Activated CD4-positive, alpha-beta memory T cell treated with anti-CD3 and anti-CD28 coated beads for 36 hours (primary cell): ENCODE data around the gene CYB5R3. TPM values are rescaled to one million over a fixed set of nuclear protein-coding genes. Genes with fewer than 3 reads are reported as not detected.
A peak's percentile ranks its signal among the peaks of the same experiment; 100 is the strongest.

Source experiments
- CTCF ChIA-PET: fragments of 350-600 bp; sonication (Branson Sonifier 250); formaldehyde crosslinking; loops from one replicate; lab custom pipeline; 2021; ENCODE audit warnings: antibody characterized with exemption, inconsistent platforms; lab: Charles Lee
- POLR2A ChIA-PET: fragments of 350-600 bp; sonication (Branson Sonifier 250); formaldehyde crosslinking; loops from one replicate; lab custom pipeline; 2021; ENCODE audit warnings: antibody characterized with exemption; lab: Charles Lee
- DNase-seq: peaks from one replicate; pipeline ENCODE4 v3.0.0-alpha.2; 2020
- H3K27ac Mint-ChIP-seq: one replicate; pipeline ENCODE4 v1.8.0; 2021; ENCODE audit warnings: mixed read lengths
- H3K27me3 Mint-ChIP-seq: one replicate; pipeline ENCODE4 v1.8.0; 2021; ENCODE audit warnings: mixed read lengths
- H3K36me3 Mint-ChIP-seq: one replicate; pipeline ENCODE4 v1.8.0; 2021; ENCODE audit warnings: mixed read lengths
- H3K4me1 Mint-ChIP-seq: one replicate; pipeline ENCODE4 v1.8.0; 2021; ENCODE audit warnings: low read depth, mixed read lengths
- H3K4me3 Mint-ChIP-seq: one replicate; pipeline ENCODE4 v1.8.0; 2021; ENCODE audit warnings: mild to moderate bottlenecking, mixed read lengths
- H3K9me3 Mint-ChIP-seq: one replicate; pipeline ENCODE4 v1.8.0; 2021; ENCODE audit warnings: mixed read lengths
- intact Hi-C: fragments of 100-400 bp; cut with micrococcal nuclease; formaldehyde crosslinking; loops from one replicate; pipeline ENCODE4 v1.15.1; 2023
- total RNA-seq, 2 experiments: library from RNA; stranded (reverse); gene quantifications; one replicate each; pipeline ENCODE4 v1.2.3, GENCODE V29; 2021

Gene CYB5R3
- total RNA-seq, 2 experiments from 2014 or later = 73.7 to 77.6 TPM

DNA sequence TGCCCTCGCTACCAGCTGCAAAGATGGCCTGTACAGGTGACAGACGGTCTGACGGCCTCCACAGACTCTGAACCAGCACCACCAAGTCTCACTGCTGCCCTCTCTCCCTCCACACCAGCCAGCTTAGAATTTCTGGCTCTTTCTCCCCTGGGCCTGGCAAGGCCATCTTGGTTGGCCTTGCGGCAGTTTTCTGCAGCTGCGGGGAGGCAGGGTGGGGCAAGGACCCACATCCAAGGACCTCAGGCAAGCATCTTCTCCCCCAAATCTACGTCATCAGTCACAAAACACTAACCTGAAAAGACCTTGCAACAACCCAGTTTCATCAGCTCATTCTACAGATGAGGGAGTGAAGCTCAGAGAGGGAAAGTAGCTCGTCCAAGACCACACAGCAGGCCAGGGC, 22.8 kb downstream of the CYB5R3 start:
- Mint-ChIP-seq H3K36me3 (peaks cover 18% of the 10 kb centered on the region), H3K9me3 (no peaks in the 10 kb centered on the region), H3K27ac (no peak overlapping the region), H3K4me3 (no peak overlapping the region), H3K27me3 (no peaks in the 10 kb centered on the region), H3K4me1 (no peaks in the 10 kb centered on the region)
- DNase-seq = no peak
- CTCF ChIA-PET = interaction anchor here (1.0 kb wide), 1 partner anchor 11 kb away, joined by 3 read pairs; the partner anchor contains the start of gene POLDIP3
- intact Hi-C loops = no loop called here
- POLR2A ChIA-PET = interaction anchor here (2.0 kb wide), 1 partner anchor 11 kb away, joined by 11 read pairs; the partner anchor contains the start of gene POLDIP3

DNA sequence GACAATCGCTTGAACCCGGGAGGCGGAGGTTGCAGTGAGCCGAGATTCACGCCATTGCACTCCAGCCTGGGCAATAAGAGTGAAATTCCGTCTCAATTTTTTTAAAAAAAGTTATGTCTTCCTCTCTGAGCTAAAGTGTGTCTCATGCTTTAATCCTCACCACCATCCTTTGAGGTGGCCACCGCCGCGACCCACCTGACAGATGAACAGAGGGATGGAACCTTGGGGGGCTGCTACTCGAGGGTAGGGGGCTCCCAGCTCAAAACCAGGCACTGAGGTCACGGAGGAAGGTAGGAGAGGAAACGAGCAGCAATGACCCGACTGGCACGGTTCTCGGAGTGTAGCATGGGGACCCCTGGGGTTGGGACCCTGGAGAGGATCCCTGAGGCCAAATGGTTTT, 23.8 kb downstream of the CYB5R3 start:
- Mint-ChIP-seq H3K27ac (no peak overlapping the region), H3K4me3 (no peak overlapping the region), H3K36me3 (peaks cover 18% of the 10 kb centered on the region), H3K9me3 (no peaks in the 10 kb centered on the region), H3K4me1 (no peaks in the 10 kb centered on the region), H3K27me3 (no peaks in the 10 kb centered on the region)
- ChIA-PET CTCF (no interaction called here), POLR2A (interaction anchor here (2.0 kb wide), 1 partner anchor 10 kb away, joined by 11 read pairs; the partner anchor contains the start of gene POLDIP3)
- no peak for DNase-seq
- intact Hi-C loops = no loop called here

DNA sequence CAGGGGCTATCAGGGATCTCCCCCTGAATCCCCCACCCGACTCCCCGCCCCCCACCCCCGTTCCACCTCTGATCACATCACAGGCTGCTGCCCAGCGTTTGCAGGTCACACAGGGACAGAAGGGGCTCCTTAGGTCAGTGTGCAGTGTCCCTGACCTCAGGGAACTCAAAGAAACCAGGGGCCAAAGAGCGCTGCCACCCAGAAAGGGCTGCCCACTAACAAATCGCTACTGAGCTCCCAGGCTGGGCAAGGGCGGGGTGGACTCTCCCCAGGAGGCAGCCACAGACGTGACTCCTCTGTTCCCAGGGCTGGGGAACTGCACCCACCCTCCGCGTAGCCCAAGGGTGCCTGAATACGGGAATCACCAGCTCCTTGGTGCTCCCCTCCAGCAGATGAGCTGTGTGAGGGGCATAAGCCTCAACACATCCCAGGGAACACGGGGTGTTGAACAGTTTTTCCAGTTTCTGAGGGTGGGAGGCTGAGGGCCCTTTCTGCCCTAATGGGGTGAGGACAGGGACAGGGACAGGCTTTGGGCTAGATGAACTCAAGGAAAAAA, 24.6 kb downstream of the CYB5R3 start:
- Mint-ChIP-seq H3K4me3 (no peak overlapping the region), H3K27ac (no peak overlapping the region), H3K36me3 (peaks cover 18% of the 10 kb centered on the region), H3K27me3 (no peaks in the 10 kb centered on the region), H3K9me3 (no peaks in the 10 kb centered on the region), H3K4me1 (no peaks in the 10 kb centered on the region)
- DNase-seq = no peak
- ChIA-PET CTCF (no interaction called here), POLR2A (interaction anchor here (1.7 kb wide), 1 partner anchor 9 kb away, joined by 8 read pairs; no protein-coding TSS in a partner anchor)
- intact Hi-C loops = no loop called here

- no peak for DNase-seq
- no peaks in the 10 kb centered on the region for H3K27me3 Mint-ChIP-seq
- peaks cover 16% of the 10 kb centered on the region for H3K36me3 Mint-ChIP-seq
- no peaks in the 10 kb centered on the region for H3K4me1 Mint-ChIP-seq
- no peaks in the 10 kb centered on the region for H3K9me3 Mint-ChIP-seq
- no peak overlapping the region for H3K4me3 Mint-ChIP-seq
- ChIA-PET CTCF (no interaction called here), POLR2A (interaction anchor here (1.7 kb wide), 1 partner anchor 8 kb away, joined by 8 read pairs; no protein-coding TSS in a partner anchor)
- intact Hi-C loops = no loop called here
- no peak overlapping the region for H3K27ac Mint-ChIP-seq
These were observed 25.3 kb downstream of the CYB5R3 start for GRCh38 chr22:42623756-42624441.

DNA sequence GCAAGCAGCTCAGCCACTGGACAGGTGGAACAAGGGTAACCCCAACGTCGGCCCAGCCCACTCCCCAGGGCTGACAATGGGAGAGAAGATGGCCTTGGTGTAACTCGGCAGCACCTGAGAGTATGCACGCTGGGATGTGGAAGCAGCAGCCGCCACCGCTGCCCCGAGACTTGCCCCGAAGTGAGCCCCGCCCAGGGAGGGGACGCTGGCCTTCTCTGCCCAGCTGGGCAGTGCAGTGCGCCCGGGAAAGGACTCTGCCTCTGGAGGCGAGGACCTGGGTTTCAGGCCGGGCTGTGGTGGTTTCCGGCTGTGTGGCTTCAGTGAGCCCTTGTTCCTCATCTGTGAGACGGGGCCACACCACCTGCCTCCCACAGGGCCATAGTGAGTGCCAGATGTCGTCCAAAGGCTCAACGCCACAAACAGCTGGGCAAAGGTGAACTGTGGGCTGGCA, 25.9 kb downstream of the CYB5R3 start:
- Mint-ChIP-seq H3K4me3 (no peak overlapping the region), H3K27me3 (no peaks in the 10 kb centered on the region), H3K27ac (no peak overlapping the region), H3K36me3 (peaks cover 16% of the 10 kb centered on the region), H3K4me1 (no peaks in the 10 kb centered on the region), H3K9me3 (no peaks in the 10 kb centered on the region)
- ChIA-PET POLR2A (interaction anchor here (1.7 kb wide), 1 partner anchor 8 kb away, joined by 8 read pairs; no protein-coding TSS in a partner anchor), CTCF (interaction anchor here (0.6 to 1.8 kb wide), 3 partner anchors 14 to 531 kb away, joined by 3 to 5 read pairs (median 3); no protein-coding TSS in a partner anchor)
- intact Hi-C loops = no loop called here
- no peak for DNase-seq

DNA sequence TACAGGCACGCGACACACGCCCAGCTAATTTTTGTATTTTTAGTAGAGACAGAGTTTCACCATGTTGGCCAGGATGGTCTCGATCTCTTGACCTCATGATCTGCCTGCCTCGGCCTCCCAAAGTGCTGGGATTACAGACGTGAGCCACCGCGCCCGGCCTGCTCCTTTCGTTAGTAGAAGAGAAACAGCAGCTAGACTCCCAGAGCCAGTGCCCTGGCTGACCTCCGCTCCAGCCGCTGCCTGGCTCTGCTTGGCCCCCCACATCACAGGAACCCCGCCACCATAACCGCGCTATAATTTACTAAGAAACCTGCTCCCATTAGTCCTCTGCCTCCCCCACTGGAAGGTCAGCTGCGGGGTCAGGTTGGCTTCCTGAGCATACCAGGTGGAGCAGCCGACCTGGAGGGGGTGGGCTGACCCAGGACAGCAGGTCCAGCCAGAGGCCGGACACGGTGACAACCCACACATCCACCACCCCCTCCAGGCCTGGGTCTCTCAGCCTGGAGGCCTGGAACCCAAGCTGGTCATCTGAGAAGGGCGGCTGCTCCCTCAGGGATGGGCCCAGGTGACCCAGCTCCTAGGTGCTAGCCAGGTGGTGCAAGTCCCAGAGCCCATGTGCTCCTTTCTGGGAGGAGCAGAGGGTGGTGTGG, 27.0 kb downstream of the CYB5R3 start:
- no peak for DNase-seq
- Mint-ChIP-seq H3K36me3 (peaks cover 10% of the 10 kb centered on the region), H3K4me1 (peaks cover 3% of the 10 kb centered on the region), H3K27ac (no peak overlapping the region), H3K4me3 (no peak overlapping the region), H3K9me3 (no peaks in the 10 kb centered on the region), H3K27me3 (no peaks in the 10 kb centered on the region)
- ChIA-PET CTCF (interaction anchor here (0.6 to 2.0 kb wide), 9 partner anchors 13 to 468 kb away, joined by 3 to 6 read pairs (median 3); no protein-coding TSS in a partner anchor), POLR2A (no interaction called here)
- intact Hi-C loops = no loop called here

DNA sequence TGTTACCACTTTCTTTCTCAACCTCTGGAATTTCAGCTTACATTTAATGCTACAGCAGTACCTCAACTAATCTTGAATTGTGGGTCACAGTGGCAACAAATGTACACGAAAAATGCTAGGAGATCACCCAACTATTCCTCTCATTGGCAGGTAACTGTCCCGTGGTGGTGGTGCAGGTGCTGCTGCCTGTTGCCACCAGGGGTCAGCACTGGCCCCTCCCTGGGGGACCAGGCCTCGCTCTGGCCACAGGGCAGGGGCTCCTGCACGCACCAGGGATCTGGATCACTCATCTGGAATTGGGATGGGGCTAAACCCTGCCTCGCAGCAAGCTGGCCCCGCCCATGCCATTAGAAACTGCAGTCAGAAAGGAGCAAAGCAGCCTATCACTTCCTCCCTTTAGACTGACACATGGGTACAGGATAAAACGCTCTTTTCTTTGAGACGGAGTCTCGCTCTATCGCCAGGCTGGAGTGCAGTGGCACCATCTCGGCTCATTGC, 27.6 kb downstream of the CYB5R3 start:
- CTCF ChIA-PET = interaction anchor here (0.6 to 2.0 kb wide), 21 partner anchors 10 to 823 kb away, joined by 3 to 6 read pairs (median 3); partner anchors contain the start of genes ATP5MGL and CYB5R3
- no peaks in the 10 kb centered on the region for H3K27me3 Mint-ChIP-seq
- intact Hi-C loops = no loop called here
- no peak overlapping the region for H3K27ac Mint-ChIP-seq
- H3K4me3 Mint-ChIP-seq = no peak overlapping the region
- peaks cover 8% of the 10 kb centered on the region for H3K36me3 Mint-ChIP-seq
- peak; percentile 71 for DNase-seq
- no peaks in the 10 kb centered on the region for H3K9me3 Mint-ChIP-seq
- peaks cover 6% of the 10 kb centered on the region for H3K4me1 Mint-ChIP-seq
- POLR2A ChIA-PET = no interaction called here

GRCh38 chr22:42620084-42620483, 29.1 kb downstream of the CYB5R3 start:
- H3K9me3 Mint-ChIP-seq = no peaks in the 10 kb centered on the region
- ChIA-PET POLR2A (no interaction called here), CTCF (interaction anchor here (1.5 to 2.0 kb wide), 3 partner anchors 19 to 248 kb away, joined by 4 to 6 read pairs (median 6); partner anchors contain the start of gene ATP5MGL)
- intact Hi-C loops = no loop called here
- H3K4me1 Mint-ChIP-seq = peaks cover 14% of the 10 kb centered on the region
- no peak overlapping the region for H3K27ac Mint-ChIP-seq
- no peak for DNase-seq
- H3K4me3 Mint-ChIP-seq = no peak overlapping the region
- H3K27me3 Mint-ChIP-seq = peaks cover 3% of the 10 kb centered on the region
- H3K36me3 Mint-ChIP-seq = peaks cover 3% of the 10 kb centered on the region

- Mint-ChIP-seq H3K4me1 (peaks cover 14% of the 10 kb centered on the region), H3K36me3 (peaks cover 3% of the 10 kb centered on the region), H3K9me3 (no peaks in the 10 kb centered on the region), H3K4me3 (no peak overlapping the region), H3K27ac (no peak overlapping the region), H3K27me3 (peaks cover 3% of the 10 kb centered on the region)
- DNase-seq = no peak
- POLR2A ChIA-PET = no interaction called here
- intact Hi-C loops = no loop called here
- CTCF ChIA-PET = no interaction called here
These were observed 29.7 kb downstream of the CYB5R3 start for GRCh38 chr22:42619261-42620063.

DNA sequence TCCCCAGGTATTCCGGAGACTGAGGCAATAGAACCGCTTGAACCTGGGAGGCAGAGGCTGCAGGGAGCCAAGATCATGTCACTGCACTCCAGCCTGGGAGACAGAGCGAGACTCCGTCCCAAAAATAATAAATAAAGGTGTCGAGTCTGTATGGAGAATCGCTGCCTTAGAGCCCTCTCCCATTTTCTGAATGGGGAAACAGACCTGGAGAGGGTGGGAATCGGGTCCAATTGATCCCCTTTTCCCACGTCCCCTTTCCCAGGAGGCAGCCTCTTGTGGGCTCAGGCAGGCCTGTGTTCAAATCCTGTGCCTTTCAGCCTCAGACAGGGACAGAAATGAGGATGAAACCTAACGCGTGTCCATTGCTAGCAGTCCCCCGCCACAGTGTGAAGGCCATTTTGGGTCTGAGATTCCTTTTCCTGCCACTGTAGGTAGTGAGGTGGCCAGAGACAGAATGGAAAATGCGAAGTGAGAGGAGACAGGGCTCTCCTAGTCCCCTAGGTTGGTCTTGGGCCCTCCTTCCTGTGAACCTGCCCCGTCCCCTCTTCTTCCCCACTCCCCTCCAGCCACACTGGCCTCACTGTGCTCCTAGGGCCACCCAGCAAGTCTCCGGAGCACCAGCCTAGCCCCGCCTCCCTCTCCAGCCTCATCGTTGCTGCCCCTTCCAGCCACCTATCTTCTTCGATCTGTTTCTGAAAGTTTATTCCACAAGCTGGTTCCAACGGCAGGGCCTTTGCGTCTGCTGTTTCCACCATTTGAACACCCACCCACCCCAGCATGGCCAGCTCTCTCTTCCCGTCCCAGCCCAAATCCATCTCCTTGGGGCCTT, 31.8 kb downstream of the CYB5R3 start:
- CTCF ChIA-PET = no interaction called here
- Mint-ChIP-seq H3K36me3 (peaks cover 14% of the 10 kb centered on the region), H3K27ac (no peak overlapping the region), H3K4me3 (no peak overlapping the region), H3K4me1 (peaks cover 26% of the 10 kb centered on the region), H3K9me3 (no peaks in the 10 kb centered on the region), H3K27me3 (peaks cover 3% of the 10 kb centered on the region)
- DNase-seq = no peak
- intact Hi-C loops = no loop called here
- POLR2A ChIA-PET = no interaction called here
